A549 (cell line): ENCODE results near the gene NXPH4.

Experiments used
- FOSL2 ChIP-seq, 2 experiments: fragments of 450-650 bp in 1 of 2; fragments of >200 bp in 1 of 2; sonication (Bioruptor Twin) in 1 of 2; formaldehyde crosslinking; IDR thresholded peaks; 2 replicates each; pipeline versions ENCODE4 v1.5.0 to v1.6.1; 2016 to 2020; ENCODE audit warnings: mild to moderate bottlenecking in 1 of 2, moderate library complexity in 1 of 2
- JUNB ChIP-seq: fragments of >200 bp; sonication (Bioruptor Twin); formaldehyde crosslinking; IDR thresholded peaks from 2 replicates; pipeline ENCODE4 v1.6.1; 2016
- MYC ChIP-seq: IDR thresholded peaks from 2 replicates; pipeline ENCODE4 v1.6.1; 2012; ENCODE audit warnings: mild to moderate bottlenecking, inconsistent platforms, low read length, improper control_type of control experiment, borderline replicate concordance
- NFE2L2 ChIP-seq: fragments of 150-350 bp; conservative IDR thresholded peaks from 2 replicates; pipeline ENCODE4 v1.6.1; 2014; ENCODE audit warnings: low read length
- RAD21 ChIP-seq, 2 experiments: fragments of >200 bp in 1 of 2; sonication (Bioruptor Twin) in 1 of 2; formaldehyde crosslinking in 1 of 2; IDR thresholded peaks in 1 of 2; conservative IDR thresholded peaks in 1 of 2; 2 replicates in 1 of 2; 3 replicates in 1 of 2; pipeline ENCODE4 v1.6.1; 2012 to 2018; ENCODE audit warnings: inconsistent platforms in 1 of 2
- RFX5 ChIP-seq: fragments of 450-650 bp; IDR thresholded peaks from 2 replicates; pipeline ENCODE4 v1.7.1; 2014; ENCODE audit warnings: antibody characterized with exemption, mild to moderate bottlenecking, moderate library complexity
- TF ChIP-seq, protein P1 (sequence below): fragments of 150-350 bp; IDR thresholded peaks from 2 replicates; pipeline ENCODE4 v1.6.1; 2014; ENCODE audit warnings: low read depth, mild to moderate bottlenecking, low read length
- TF ChIP-seq, protein P2 (sequence below): fragments of >200 bp; sonication (Bioruptor Twin); formaldehyde crosslinking; IDR thresholded peaks from 3 replicates; pipeline ENCODE4 v1.5.1; 2016
- TF ChIP-seq, protein P3 (sequence below): fragments of 450-650 bp; IDR thresholded peaks from 2 replicates; pipeline ENCODE4 v1.6.1; 2014; ENCODE audit warnings: antibody characterized with exemption

DNA sequence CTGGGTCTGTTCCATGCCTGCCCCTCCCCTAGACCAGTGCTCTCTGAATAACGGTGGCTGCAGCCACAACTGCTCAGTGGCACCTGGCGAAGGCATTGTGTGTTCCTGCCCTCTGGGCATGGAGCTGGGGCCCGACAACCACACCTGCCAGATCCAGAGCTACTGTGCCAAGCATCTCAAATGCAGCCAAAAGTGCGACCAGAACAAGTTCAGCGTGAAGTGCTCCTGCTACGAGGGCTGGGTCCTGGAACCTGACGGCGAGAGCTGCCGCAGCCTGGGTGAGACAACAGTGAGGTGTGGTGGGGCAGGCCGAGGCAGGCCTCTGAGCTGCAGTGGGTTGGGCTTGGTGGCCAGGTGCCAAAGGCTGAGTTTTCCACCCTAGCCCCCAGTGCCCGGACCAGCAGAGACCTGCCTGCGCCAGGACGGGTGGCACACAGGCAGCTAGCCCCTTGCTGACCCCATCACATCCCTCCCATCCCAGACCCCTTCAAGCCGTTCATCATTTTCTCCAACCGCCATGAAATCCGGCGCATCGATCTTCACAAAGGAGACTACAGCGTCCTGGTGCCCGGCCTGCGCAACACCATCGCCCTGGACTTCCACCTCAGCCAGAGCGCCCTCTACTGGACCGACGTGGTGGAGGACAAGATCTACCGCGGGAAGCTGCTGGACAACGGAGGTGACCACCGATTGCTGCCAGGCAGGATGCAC lies 41.0 kb upstream of the NXPH4 start:
- TF ChIP-seq, protein P1, sequence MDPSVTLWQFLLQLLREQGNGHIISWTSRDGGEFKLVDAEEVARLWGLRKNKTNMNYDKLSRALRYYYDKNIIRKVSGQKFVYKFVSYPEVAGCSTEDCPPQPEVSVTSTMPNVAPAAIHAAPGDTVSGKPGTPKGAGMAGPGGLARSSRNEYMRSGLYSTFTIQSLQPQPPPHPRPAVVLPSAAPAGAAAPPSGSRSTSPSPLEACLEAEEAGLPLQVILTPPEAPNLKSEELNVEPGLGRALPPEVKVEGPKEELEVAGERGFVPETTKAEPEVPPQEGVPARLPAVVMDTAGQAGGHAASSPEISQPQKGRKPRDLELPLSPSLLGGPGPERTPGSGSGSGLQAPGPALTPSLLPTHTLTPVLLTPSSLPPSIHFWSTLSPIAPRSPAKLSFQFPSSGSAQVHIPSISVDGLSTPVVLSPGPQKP, result no peak
- TF ChIP-seq, protein P2, sequence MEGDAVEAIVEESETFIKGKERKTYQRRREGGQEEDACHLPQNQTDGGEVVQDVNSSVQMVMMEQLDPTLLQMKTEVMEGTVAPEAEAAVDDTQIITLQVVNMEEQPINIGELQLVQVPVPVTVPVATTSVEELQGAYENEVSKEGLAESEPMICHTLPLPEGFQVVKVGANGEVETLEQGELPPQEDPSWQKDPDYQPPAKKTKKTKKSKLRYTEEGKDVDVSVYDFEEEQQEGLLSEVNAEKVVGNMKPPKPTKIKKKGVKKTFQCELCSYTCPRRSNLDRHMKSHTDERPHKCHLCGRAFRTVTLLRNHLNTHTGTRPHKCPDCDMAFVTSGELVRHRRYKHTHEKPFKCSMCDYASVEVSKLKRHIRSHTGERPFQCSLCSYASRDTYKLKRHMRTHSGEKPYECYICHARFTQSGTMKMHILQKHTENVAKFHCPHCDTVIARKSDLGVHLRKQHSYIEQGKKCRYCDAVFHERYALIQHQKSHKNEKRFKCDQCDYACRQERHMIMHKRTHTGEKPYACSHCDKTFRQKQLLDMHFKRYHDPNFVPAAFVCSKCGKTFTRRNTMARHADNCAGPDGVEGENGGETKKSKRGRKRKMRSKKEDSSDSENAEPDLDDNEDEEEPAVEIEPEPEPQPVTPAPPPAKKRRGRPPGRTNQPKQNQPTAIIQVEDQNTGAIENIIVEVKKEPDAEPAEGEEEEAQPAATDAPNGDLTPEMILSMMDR, result peak; percentile 83
- TF ChIP-seq FOSL2 (IDR thresholded peaks at IDR 0.05), result no peak
- no peak for TF ChIP-seq FOSL2 (CRISPR knock-in tag; IDR thresholded peaks at IDR 0.05)
- no peak for TF ChIP-seq NFE2L2
- TF ChIP-seq, protein P3, sequence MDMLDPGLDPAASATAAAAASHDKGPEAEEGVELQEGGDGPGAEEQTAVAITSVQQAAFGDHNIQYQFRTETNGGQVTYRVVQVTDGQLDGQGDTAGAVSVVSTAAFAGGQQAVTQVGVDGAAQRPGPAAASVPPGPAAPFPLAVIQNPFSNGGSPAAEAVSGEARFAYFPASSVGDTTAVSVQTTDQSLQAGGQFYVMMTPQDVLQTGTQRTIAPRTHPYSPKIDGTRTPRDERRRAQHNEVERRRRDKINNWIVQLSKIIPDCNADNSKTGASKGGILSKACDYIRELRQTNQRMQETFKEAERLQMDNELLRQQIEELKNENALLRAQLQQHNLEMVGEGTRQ, result no peak
- TF ChIP-seq MYC, result no peak
- TF ChIP-seq RAD21 (conservative IDR thresholded peaks at IDR 0.05 in 1 of 2, IDR thresholded peaks at IDR 0.05 in 1 of 2), result peak; percentile 72 to 75
- no peak for TF ChIP-seq JUNB
- no peak for TF ChIP-seq RFX5
